ENCODE results near the gene JARID2. TPM values are rescaled to one million over a fixed set of nuclear protein-coding genes. Genes with fewer than 3 reads are reported as not detected.

JARID2 gene
- total RNA-seq, 1 donor from 2014 or later: 43.9 TPM

- peaks cover 10% of the 10 kb centered on the region for H3K9me3 Mint-ChIP-seq
- no peak overlapping the region for H3K4me3 Mint-ChIP-seq
- no peak for DNase-seq (ENCODE audit: extremely low spot score, unreplicated experiment)
- H3K27me3 Mint-ChIP-seq: no peaks in the 10 kb centered on the region
- no peak for TF ChIP-seq CTCF (conservative IDR thresholded peaks at IDR 0.05)
- no peak overlapping the region for H3K27ac Mint-ChIP-seq
- peaks cover 41% of the 10 kb centered on the region for H3K4me1 Mint-ChIP-seq (ENCODE audit: unreplicated experiment)
- peaks cover 18% of the 10 kb centered on the region for H3K36me3 Mint-ChIP-seq
Measured at GRCh38 chr6:15372932-15373331, 127.1 kb downstream of the JARID2 start.

- Mint-ChIP-seq H3K9me3 (peaks cover 10% of the 10 kb centered on the region), H3K27ac (no peak overlapping the region), H3K4me3 (no peak overlapping the region), H3K27me3 (no peaks in the 10 kb centered on the region), H3K4me1 (ENCODE audit: unreplicated experiment) (peaks cover 42% of the 10 kb centered on the region), H3K36me3 (peaks cover 12% of the 10 kb centered on the region)
- no peak for TF ChIP-seq CTCF (conservative IDR thresholded peaks at IDR 0.05)
- DNase-seq (ENCODE audit: extremely low spot score, unreplicated experiment): no peak
Measured at GRCh38 chr6:15374119-15374518, 128.2 kb downstream of the JARID2 start.

- H3K27ac Mint-ChIP-seq: peak overlapping the region; percentile 17
- no peaks in the 10 kb centered on the region for H3K27me3 Mint-ChIP-seq
- H3K4me1 Mint-ChIP-seq (ENCODE audit: unreplicated experiment): peaks cover 40% of the 10 kb centered on the region
- H3K36me3 Mint-ChIP-seq: peaks cover 6% of the 10 kb centered on the region
- no peak for DNase-seq (ENCODE audit: extremely low spot score, unreplicated experiment)
- no peak for TF ChIP-seq CTCF (conservative IDR thresholded peaks at IDR 0.05)
- no peak overlapping the region for H3K4me3 Mint-ChIP-seq
- peaks cover 5% of the 10 kb centered on the region for H3K9me3 Mint-ChIP-seq
Measured at GRCh38 chr6:15375018-15375417, 129.1 kb downstream of the JARID2 start.

GRCh38 chr6:15375638-15376290 is 129.9 kb downstream of the JARID2 start:
- Mint-ChIP-seq H3K27me3 (no peaks in the 10 kb centered on the region), H3K27ac (peak overlapping the region; percentile 17), H3K36me3 (peaks cover 6% of the 10 kb centered on the region), H3K4me1 (ENCODE audit: unreplicated experiment) (peaks cover 43% of the 10 kb centered on the region), H3K9me3 (peaks cover 5% of the 10 kb centered on the region), H3K4me3 (no peak overlapping the region)
- TF ChIP-seq CTCF (conservative IDR thresholded peaks at IDR 0.05): no peak
- DNase-seq (ENCODE audit: extremely low spot score, unreplicated experiment): no peak

- Mint-ChIP-seq H3K27me3 (no peaks in the 10 kb centered on the region), H3K27ac (peak overlapping the region; percentile 40), H3K9me3 (peaks cover 5% of the 10 kb centered on the region), H3K4me3 (no peak overlapping the region), H3K36me3 (peaks cover 10% of the 10 kb centered on the region), H3K4me1 (ENCODE audit: unreplicated experiment) (peaks cover 38% of the 10 kb centered on the region)
- TF ChIP-seq CTCF (conservative IDR thresholded peaks at IDR 0.05): no peak
- DNase-seq (ENCODE audit: extremely low spot score, unreplicated experiment): no peak
Measured at GRCh38 chr6:15376900-15377487, 131.1 kb downstream of the JARID2 start.
